Measurements from ENCODE around the gene ZG16B. TPM values are rescaled to one million over a fixed set of nuclear protein-coding genes. Genes with fewer than 3 reads are reported as not detected.

ZG16B gene
- total RNA-seq, 1 donor: 0.27 TPM

DNA sequence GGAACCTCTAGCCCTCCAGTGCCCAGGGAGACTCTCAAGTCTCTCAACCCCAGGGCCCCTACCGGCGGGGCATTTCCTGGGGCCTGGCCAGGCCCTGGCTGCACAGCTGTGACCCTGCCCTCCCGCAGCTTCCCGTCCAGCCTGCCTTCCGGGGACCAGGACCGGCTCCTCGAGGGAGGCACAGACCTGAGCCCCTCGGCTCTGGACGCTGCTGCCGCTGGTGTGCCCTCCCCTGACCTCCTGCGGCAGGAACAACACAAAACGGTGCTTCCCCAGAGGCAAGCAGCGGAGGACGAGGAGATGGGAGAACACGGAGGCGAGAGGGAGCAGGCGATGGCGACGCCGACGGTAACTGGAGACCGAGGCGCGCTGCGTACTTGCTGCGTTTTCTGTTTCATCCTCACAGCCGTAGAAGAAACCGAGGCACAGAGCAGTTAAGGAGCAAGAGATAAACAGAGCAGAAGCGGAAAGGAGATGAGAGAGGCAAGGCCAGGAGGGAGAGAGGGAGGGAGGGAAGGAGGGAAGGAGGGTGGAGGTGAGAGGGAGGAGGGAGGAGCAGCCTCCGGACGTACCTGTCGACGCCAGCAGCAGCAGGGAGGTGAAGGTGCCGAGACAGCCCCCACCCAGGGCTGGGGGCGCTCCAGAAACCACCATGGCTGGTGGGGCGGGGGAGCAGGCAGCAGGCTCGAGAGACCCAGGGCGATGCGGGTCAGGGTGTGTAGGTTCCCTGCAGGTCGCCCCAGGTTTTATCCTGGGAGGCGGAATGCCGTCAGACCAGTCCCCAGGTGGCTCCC is 27.5 kb downstream of the ZG16B start, which contains the start of gene PRSS22:
TSS of gene PRSS22 (minus strand) at position 720 of the 794 bp plus-strand sequence. CDS start at position 654, 66 bp downstream.
- DNase-seq (ENCODE audit: low read depth): no peak
- H3K4me3 ChIP-seq (ENCODE audit: low read depth, low read length): peak within 1 kb of the TSS; percentile 18
- TF ChIP-seq, protein P1, sequence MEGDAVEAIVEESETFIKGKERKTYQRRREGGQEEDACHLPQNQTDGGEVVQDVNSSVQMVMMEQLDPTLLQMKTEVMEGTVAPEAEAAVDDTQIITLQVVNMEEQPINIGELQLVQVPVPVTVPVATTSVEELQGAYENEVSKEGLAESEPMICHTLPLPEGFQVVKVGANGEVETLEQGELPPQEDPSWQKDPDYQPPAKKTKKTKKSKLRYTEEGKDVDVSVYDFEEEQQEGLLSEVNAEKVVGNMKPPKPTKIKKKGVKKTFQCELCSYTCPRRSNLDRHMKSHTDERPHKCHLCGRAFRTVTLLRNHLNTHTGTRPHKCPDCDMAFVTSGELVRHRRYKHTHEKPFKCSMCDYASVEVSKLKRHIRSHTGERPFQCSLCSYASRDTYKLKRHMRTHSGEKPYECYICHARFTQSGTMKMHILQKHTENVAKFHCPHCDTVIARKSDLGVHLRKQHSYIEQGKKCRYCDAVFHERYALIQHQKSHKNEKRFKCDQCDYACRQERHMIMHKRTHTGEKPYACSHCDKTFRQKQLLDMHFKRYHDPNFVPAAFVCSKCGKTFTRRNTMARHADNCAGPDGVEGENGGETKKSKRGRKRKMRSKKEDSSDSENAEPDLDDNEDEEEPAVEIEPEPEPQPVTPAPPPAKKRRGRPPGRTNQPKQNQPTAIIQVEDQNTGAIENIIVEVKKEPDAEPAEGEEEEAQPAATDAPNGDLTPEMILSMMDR (IDR thresholded peaks at IDR 0.05; ENCODE audit: insufficient read depth, low read length): no peak

DNA sequence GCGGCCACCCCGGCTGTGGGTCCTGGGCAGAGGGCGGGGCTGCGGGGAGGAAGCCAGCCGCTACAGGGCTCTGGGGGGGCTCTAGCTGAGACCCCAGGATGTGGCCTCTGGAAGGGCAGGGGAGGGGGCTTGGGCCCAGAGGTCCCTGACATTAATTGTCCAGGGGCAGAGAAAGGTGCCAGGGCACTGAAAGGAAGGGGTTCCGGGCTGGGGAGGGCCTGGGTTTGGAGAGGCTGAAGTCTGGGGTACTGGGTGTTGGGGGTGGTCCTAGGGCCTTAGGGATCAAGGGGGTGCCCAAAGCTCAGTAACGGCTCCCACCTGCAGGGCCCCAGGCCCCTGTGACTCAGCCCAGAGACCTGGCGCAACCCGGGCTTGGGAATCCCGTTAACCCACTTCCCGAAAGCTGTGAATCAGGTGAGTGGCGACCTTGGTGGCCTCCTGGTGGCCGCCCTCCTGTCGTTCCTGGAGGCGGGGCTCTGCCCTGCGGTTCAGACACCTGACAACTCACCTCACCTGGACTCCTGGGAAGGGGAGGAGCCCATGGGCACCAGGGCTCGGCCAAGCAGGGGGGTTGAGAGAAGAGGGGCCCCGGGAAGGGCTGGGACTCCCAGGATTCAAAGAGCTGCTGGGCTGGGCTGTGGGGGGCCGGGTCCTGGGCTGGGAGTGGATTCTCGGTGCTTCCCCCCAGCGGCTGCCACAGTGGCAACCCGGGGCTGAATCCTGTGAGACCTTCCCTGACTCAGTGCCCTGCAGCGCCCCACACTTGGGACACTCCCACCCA is 28.3 kb downstream of the ZG16B start:
- TF ChIP-seq, protein P1 (IDR thresholded peaks at IDR 0.05; ENCODE audit: insufficient read depth, low read length): no peak
- H3K4me3 ChIP-seq (ENCODE audit: low read depth, low read length): no peak overlapping the region
- DNase-seq (ENCODE audit: low read depth): no peak

DNA sequence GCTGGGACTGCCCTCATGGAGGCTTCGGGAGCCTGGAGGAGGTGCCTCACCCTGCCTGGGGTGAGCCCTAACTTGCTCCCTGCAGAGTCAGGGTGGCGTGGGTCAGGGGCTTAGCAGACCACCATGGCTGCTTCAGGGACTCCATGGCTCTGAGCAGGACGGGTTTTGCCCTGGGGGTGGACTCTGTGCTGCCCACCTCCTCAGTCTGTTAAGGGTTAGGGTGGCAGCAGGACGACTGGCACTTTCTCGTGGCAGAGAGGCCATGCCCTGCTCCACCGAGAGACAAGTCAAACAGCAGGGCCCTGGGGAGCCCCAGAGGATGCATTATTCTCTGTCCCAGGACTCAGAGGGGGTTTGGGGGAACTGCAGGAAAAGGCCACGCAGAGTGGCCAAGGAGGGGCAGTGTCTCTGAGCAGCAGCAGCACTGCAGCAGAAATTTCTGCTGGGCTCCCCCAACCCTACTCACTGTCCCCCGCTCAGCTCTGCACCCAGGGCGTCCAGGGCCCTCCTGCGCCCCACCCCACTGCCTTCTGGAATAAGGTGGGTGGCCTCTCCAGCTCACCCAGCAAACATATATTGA is 29.7 kb downstream of the ZG16B start:
- TF ChIP-seq, protein P1 (IDR thresholded peaks at IDR 0.05; ENCODE audit: insufficient read depth, low read length): no peak
- DNase-seq (ENCODE audit: low read depth): no peak
- no peak overlapping the region for H3K4me3 ChIP-seq (ENCODE audit: low read depth, low read length)

DNA sequence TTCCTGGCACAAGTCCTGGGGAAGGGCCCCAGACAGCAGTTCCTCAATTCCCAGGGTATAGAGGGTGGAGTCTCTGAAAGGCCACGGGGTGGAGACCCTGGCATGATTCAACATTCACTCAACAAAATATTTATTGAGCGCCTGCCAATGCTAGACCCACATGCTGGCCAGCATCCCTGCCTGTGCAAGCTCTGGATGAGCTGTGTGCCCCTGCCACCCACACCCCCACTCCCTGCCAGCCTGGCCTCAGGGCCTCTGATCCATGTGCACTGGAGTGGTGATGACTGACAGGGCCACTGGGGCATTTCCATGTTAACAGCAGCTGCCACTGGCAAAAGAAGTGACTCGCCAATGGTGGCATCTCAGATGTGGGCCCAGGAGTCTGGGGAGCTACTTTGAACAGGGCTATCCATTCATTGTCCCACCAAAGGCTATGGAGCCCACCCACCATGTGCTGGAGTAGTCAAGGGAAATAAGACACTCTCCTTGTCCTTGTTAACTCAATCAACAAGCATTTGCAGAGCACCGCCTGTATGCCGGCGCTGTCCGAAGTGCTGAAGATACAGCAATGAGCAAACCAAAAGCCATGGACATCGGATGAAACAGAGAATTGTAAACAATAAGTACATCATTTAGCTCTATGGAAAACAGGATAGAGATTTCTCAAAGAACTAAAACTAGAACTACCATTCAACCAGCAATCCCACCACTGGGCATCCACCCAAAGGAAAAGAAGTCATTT is 30.9 kb downstream of the ZG16B start:
- TF ChIP-seq, protein P1 (IDR thresholded peaks at IDR 0.05; ENCODE audit: insufficient read depth, low read length): no peak
- H3K4me3 ChIP-seq (ENCODE audit: low read depth, low read length): no peak overlapping the region
- DNase-seq (ENCODE audit: low read depth): no peak

DNA sequence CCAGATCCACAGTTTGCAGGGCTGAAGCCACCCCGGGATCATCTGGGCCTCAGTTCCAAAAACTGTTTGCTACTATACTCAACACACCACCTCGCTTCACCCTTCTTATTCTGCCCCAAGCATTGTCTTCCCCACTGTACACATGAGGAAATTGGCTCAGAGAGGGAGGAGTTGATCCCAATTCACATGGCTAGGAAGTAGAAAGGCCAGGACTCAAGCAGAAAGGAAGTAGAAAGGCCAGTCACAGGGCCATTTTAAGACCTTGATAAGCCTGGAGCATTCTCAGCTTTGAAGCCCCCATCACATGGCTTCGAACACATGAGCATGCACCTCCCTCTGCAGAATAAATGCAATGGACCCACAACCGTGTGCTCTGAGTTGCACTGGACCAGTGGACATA is 35.5 kb downstream of the ZG16B start:
- TF ChIP-seq, protein P1 (IDR thresholded peaks at IDR 0.05; ENCODE audit: insufficient read depth, low read length): no peak
- H3K4me3 ChIP-seq (ENCODE audit: low read depth, low read length): no peak overlapping the region
- no peak for DNase-seq (ENCODE audit: low read depth)

DNA sequence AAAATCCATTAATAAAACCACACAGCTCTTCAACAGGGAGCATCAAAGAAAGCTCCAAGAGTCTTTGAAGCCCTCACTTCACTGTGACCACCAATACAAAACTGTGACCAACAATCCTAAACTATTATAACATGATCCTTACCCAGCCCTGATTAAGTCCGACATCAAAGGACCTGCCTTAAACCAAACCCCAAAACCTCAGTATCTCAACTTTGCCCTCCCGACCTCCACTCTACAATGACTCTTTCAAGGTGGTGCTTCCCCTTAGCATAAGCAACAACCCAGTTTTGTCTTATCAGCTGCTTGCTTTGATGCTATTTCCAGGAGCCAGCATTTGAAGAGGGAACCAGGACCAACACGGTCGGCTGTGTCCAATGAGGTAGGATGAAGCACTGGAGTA is 36.3 kb downstream of the ZG16B start:
- TF ChIP-seq, protein P1 (IDR thresholded peaks at IDR 0.05; ENCODE audit: insufficient read depth, low read length): no peak
- DNase-seq (ENCODE audit: low read depth): no peak
- no peak overlapping the region for H3K4me3 ChIP-seq (ENCODE audit: low read depth, low read length)
